Heart left ventricle (tissue), 13 donors: ENCODE data around the gene SLC5A9.
"Not testable (repeated sequence)": the region's sequence is repeated elsewhere in the genome, so short reads cannot be mapped to it uniquely, and the experiment has no call there.

ENCODE experiments used
- POLR2A ChIP-seq, 2 donors: fragments of 450-650 bp; IDR thresholded peaks; one replicate each; pipeline ENCODE4 v1.6.1; 2017; ENCODE audit warnings: antibody characterized with exemption in 2 of 2, mild to moderate bottlenecking in 2 of 2, moderate library complexity in 2 of 2
- TF ChIP-seq, protein P1 (sequence below), 12 donors: fragments of 200-600 bp; sonication (generic) in 4 of 12; IDR thresholded peaks; one replicate each; pipeline versions ENCODE4 v1.5.0 to v1.8.0; 2018 to 2022; ENCODE audit warnings: antibody characterized with exemption in 12 of 12, mild to moderate bottlenecking in 5 of 12
- donor health status: ischemic (EF 13 %, LVEDD 7.1; RV severe dilation, severe dysfunction).
- donor health status: DM: no; HTN: yes; CAD: no.
- donor health status: DM: no; HTN: no; CAD: no.
- donor health status: ischemic (EF 25% LVEDD 6.9; RV normal size, moderate dysfunction).
- donor health status: ischemic (EF 25% LVEDD 5.7; RV mildly dilated, moderate dysfunction).
- donor health status: ischemic (EF 35%, LVEDD 5.7; RV mildly dilated, moderate dysfunction).
- donor health status: nonischemic (EF 11% LVEDD 7.7; RV severe dilation, severe dysfunction).
- donor health status: DM: yes; HTN: yes; CAD: no.
- donor health status: PGD.
- donor health status: ischemic (EF 29% LVEDD 5.4; RV normal size, mild dysfunction).
- donor health status: nonischemic (EF 23%, LVEDD 6.1; RV moderate dilation, normal function).

DNA sequence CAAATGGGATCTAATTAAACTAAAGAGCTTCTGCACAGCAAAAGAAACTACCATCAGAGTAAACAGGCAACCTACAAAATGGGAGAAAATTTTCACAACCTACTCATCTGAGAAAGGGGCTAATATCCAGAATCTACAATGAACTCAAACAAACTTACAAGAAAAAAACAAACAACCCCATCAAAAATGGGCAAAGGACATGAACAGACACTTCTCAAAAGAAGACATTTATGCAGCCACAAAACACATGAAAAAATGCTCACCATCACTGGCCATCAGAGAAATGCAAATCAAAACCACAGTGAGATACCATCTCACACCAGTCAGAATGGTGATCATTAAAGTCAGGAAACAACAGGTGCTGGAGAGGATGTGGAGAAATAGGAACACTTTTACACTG lies 59.8 kb downstream of the SLC5A9 start:
- TF ChIP-seq, protein P1, sequence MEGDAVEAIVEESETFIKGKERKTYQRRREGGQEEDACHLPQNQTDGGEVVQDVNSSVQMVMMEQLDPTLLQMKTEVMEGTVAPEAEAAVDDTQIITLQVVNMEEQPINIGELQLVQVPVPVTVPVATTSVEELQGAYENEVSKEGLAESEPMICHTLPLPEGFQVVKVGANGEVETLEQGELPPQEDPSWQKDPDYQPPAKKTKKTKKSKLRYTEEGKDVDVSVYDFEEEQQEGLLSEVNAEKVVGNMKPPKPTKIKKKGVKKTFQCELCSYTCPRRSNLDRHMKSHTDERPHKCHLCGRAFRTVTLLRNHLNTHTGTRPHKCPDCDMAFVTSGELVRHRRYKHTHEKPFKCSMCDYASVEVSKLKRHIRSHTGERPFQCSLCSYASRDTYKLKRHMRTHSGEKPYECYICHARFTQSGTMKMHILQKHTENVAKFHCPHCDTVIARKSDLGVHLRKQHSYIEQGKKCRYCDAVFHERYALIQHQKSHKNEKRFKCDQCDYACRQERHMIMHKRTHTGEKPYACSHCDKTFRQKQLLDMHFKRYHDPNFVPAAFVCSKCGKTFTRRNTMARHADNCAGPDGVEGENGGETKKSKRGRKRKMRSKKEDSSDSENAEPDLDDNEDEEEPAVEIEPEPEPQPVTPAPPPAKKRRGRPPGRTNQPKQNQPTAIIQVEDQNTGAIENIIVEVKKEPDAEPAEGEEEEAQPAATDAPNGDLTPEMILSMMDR (IDR thresholded peaks at IDR 0.05), result not testable (repeated sequence)
- not testable (repeated sequence) for TF ChIP-seq POLR2A (IDR thresholded peaks at IDR 0.05)
